Liver (tissue), 9 donors: ENCODE data around the gene NXPE3. TPM values are rescaled to one million over a fixed set of nuclear protein-coding genes. Genes with fewer than 3 reads are reported as not detected.

Experiments used
- DNase-seq: peaks from one replicate; pipeline ENCODE4 v3.0.0-alpha.2; 2017; ENCODE audit warnings: low spot score
- H3K27ac ChIP-seq, 2 donors: one replicate each; pipeline ENCODE4 v1.7.0; 2013; ENCODE audit warnings: inconsistent platforms in 2 of 2, low read length in 2 of 2, control low read depth in 1 of 2, low read depth in 1 of 2, mild to moderate bottlenecking in 1 of 2
- H3K27me3 ChIP-seq, 4 donors: one replicate each; pipeline versions ENCODE4 v1.6.1 to v1.7.0; 2013; ENCODE audit warnings: low read length in 3 of 4, inconsistent platforms in 1 of 4, mild to moderate bottlenecking in 1 of 4, moderate library complexity in 1 of 4; ENCODE audit not compliant: control insufficient read depth in 4 of 4, insufficient read depth in 4 of 4
- H3K36me3 ChIP-seq, 4 donors: one replicate each; pipeline versions ENCODE4 v1.6.1 to v1.7.0; 2013; ENCODE audit warnings: low read length in 3 of 4, mild to moderate bottlenecking in 3 of 4, low read depth in 1 of 4, moderate library complexity in 1 of 4; ENCODE audit not compliant: control insufficient read depth in 4 of 4, insufficient read depth in 3 of 4
- H3K4me1 ChIP-seq, 4 donors: one replicate each; pipeline versions ENCODE4 v1.6.1 to v1.7.0; 2013; ENCODE audit warnings: low read length in 3 of 4, mild to moderate bottlenecking in 3 of 4, moderate library complexity in 1 of 4; ENCODE audit not compliant: control insufficient read depth in 4 of 4, insufficient read depth in 4 of 4
- H3K4me3 ChIP-seq, 3 donors: one replicate each; pipeline versions ENCODE4 v1.6.1 to v1.7.0; 2013; ENCODE audit warnings: low read length in 3 of 3, control low read depth in 1 of 3, low read depth in 1 of 3, mild to moderate bottlenecking in 1 of 3
- H3K9ac ChIP-seq, 2 donors: one replicate each; pipeline ENCODE4 v1.7.0; 2013; ENCODE audit warnings: low read length in 2 of 2, mild to moderate bottlenecking in 2 of 2, moderate library complexity in 2 of 2, control low read depth in 1 of 2, low read depth in 1 of 2
- H3K9me3 ChIP-seq, 4 donors: one replicate each; pipeline versions ENCODE4 v1.6.1 to v1.7.0; 2013; ENCODE audit warnings: low read length in 3 of 4; ENCODE audit not compliant: control insufficient read depth in 4 of 4
- ATF3 ChIP-seq: IDR thresholded peaks from 2 replicates; pipeline ENCODE4 v1.6.1; 2016; ENCODE audit warnings: antibody characterized with exemption
- CTCF ChIP-seq: fragments of 150-350 bp; IDR thresholded peaks from 2 replicates; pipeline ENCODE4 v1.5.1; 2017; ENCODE audit warnings: improper control_type of control experiment, low read depth, low read length; ENCODE audit not compliant: missing input control
- EGR1 ChIP-seq, 2 donors: IDR thresholded peaks; 2 replicates each; pipeline ENCODE4 v1.6.1; 2016 to 2018; ENCODE audit warnings: antibody characterized with exemption in 2 of 2, low read depth in 2 of 2
- FOXA1 ChIP-seq: IDR thresholded peaks from 2 replicates; pipeline ENCODE4 v1.6.1; 2016; ENCODE audit warnings: antibody characterized with exemption
- FOXA2 ChIP-seq: IDR thresholded peaks from 2 replicates; pipeline ENCODE4 v1.6.1; 2016; ENCODE audit warnings: antibody characterized with exemption
- GABPA ChIP-seq, 2 donors: IDR thresholded peaks in 1 of 2; conservative IDR thresholded peaks in 1 of 2; 2 replicates each; pipeline ENCODE4 v1.6.1; 2016; ENCODE audit warnings: antibody characterized with exemption in 2 of 2, mild to moderate bottlenecking in 1 of 2, moderate library complexity in 1 of 2
- HNF4A ChIP-seq, 2 donors: conservative IDR thresholded peaks; 2 replicates each; pipeline ENCODE4 v1.6.1; 2016; ENCODE audit warnings: antibody characterized with exemption in 2 of 2, mild to moderate bottlenecking in 2 of 2
- HNF4G ChIP-seq: IDR thresholded peaks from 2 replicates; pipeline ENCODE4 v1.6.1; 2016; ENCODE audit warnings: antibody characterized with exemption
- JUND ChIP-seq, 2 donors: IDR thresholded peaks; 2 replicates each; pipeline ENCODE4 v1.6.1; 2016; ENCODE audit warnings: antibody characterized with exemption in 2 of 2
- MAX ChIP-seq: IDR thresholded peaks from 2 replicates; pipeline ENCODE4 v1.6.1; 2016; ENCODE audit warnings: antibody characterized with exemption
- NR2F2 ChIP-seq: IDR thresholded peaks from 2 replicates; pipeline ENCODE4 v1.6.1; 2016; ENCODE audit warnings: antibody characterized with exemption
- RAD21 ChIP-seq, 2 donors: IDR thresholded peaks; 2 replicates each; pipeline ENCODE4 v1.6.1; 2016; ENCODE audit warnings: antibody characterized with exemption in 2 of 2, mild to moderate bottlenecking in 2 of 2
- RXRA ChIP-seq, 2 donors: IDR thresholded peaks; 2 replicates each; pipeline ENCODE4 v1.6.1; 2017 to 2018; ENCODE audit warnings: antibody characterized with exemption in 2 of 2, mild to moderate bottlenecking in 1 of 2
- SP1 ChIP-seq: IDR thresholded peaks from 2 replicates; pipeline ENCODE4 v1.6.1; 2018; ENCODE audit warnings: antibody characterized with exemption, mild to moderate bottlenecking
- TAF1 ChIP-seq: conservative IDR thresholded peaks from 2 replicates; pipeline ENCODE4 v1.6.1; 2016; ENCODE audit warnings: antibody characterized with exemption, mild to moderate bottlenecking
- YY1 ChIP-seq: IDR thresholded peaks from 2 replicates; pipeline ENCODE4 v1.6.1; 2016; ENCODE audit warnings: antibody characterized with exemption, mild to moderate bottlenecking
- WGBS: extraction: QIAGEN DNeasy Blood & Tissue Kit; methylation state at CpG from one replicate; pipeline ENCODE4 v1.1.7; 2013; 5-methylcytosine and 5-hydroxymethylcytosine counted together
- polyA plus RNA-seq, 2 donors: library from polyadenylated mRNA; stranded (reverse) in 1 of 2; unstranded in 1 of 2; fragments of 200-250 nt in 1 of 2; fragments of >200 nt in 1 of 2; fragmentation: Nextera tagmentation in 1 of 2; extraction: Ambion mirVana in 1 of 2; gene quantifications; one replicate each; pipeline versions ENCODE4 v1.2.1 to v1.2.3, GENCODE V29; 2013 to 2015
- total RNA-seq, 2 donors: library from RNA; depleted of rRNA; stranded (reverse); fragments of >200 nt; gene quantifications; one replicate each; pipeline ENCODE4 v1.2.3, GENCODE V29; 2014
- TF ChIP-seq, protein P1 (sequence below): IDR thresholded peaks from 2 replicates; pipeline ENCODE4 v1.6.1; 2016; ENCODE audit warnings: antibody characterized with exemption
- TF ChIP-seq, protein P2 (sequence below): IDR thresholded peaks from 2 replicates; pipeline ENCODE4 v1.6.1; 2016; ENCODE audit warnings: antibody characterized with exemption, mild to moderate bottlenecking
- donor health status: healthy.
- donor health status: healthy.
- donor health status: healthy.
- donor health status: healthy.
- donor health status: healthy.

NXPE3 gene
- total and polyA plus RNA-seq, 4 donors = 1.1 to 2.7 (median 1.7) TPM

GRCh38 chr3:101835676-101836075, 56.7 kb downstream of the NXPE3 start:
- WGBS = 97% methylated on average over 2 of the region's 2 CpGs
- Histone ChIP-seq H3K36me3 (peaks cover 0 to 1% (median 0%) of the 10 kb centered on the region in 4 donors), H3K9me3 (no peaks in the 10 kb centered on the region), H3K27me3 (no peaks in the 10 kb centered on the region), H3K4me3 (no peak overlapping the region), H3K9ac (no peak overlapping the region), H3K27ac (no peak overlapping the region), H3K4me1 (peaks cover 4 to 20% (median 9%) of the 10 kb centered on the region in 4 donors)
- no peak for TF ChIP-seq HNF4A (conservative IDR thresholded peaks at IDR 0.05)
- no peak for DNase-seq

DNA sequence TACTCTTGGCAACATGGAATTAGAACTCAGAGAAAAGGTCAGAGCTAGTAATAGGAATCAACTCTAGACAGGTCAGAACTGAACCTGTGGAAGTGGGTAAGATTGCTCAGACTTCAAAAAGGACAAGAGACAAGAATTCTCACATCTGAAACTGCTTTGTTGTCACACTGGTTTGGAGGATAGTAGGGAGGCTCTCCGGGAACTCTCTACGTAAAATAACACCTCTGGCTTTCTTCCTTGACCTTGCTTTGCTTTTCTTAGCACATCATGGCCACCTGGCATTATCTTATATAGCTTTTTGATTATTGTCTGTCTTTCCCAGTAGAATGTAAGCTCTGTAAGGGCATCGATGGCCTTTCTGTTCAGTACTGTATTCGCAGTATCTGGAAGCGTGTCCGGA, 57.1 kb downstream of the NXPE3 start:
- Histone ChIP-seq H3K27ac (no peak overlapping the region), H3K9me3 (no peaks in the 10 kb centered on the region), H3K27me3 (no peaks in the 10 kb centered on the region), H3K36me3 (peaks cover 0 to 1% (median 0%) of the 10 kb centered on the region in 4 donors), H3K4me1 (peaks cover 4 to 20% (median 9%) of the 10 kb centered on the region in 4 donors), H3K9ac (no peak overlapping the region), H3K4me3 (no peak overlapping the region)
- DNase-seq = no peak
- TF ChIP-seq HNF4A (conservative IDR thresholded peaks at IDR 0.05) (no peak), EGR1 (IDR thresholded peaks at IDR 0.05; ENCODE audit: low read depth in 2 of 2) (no peak), SP1 (no peak), CTCF (no peak), FOXA1 (no peak), JUND (IDR thresholded peaks at IDR 0.05) (no peak), TAF1 (no peak), FOXA2 (no peak), RAD21 (IDR thresholded peaks at IDR 0.05) (no peak), YY1 (no peak), GABPA (IDR thresholded peaks at IDR 0.05 in 1 of 2, conservative IDR thresholded peaks at IDR 0.05 in 1 of 2) (no peak), MAX (no peak), NR2F2 (no peak), ATF3 (no peak), RXRA (IDR thresholded peaks at IDR 0.05) (no peak), HNF4G (no peak)
- TF ChIP-seq, protein P1, sequence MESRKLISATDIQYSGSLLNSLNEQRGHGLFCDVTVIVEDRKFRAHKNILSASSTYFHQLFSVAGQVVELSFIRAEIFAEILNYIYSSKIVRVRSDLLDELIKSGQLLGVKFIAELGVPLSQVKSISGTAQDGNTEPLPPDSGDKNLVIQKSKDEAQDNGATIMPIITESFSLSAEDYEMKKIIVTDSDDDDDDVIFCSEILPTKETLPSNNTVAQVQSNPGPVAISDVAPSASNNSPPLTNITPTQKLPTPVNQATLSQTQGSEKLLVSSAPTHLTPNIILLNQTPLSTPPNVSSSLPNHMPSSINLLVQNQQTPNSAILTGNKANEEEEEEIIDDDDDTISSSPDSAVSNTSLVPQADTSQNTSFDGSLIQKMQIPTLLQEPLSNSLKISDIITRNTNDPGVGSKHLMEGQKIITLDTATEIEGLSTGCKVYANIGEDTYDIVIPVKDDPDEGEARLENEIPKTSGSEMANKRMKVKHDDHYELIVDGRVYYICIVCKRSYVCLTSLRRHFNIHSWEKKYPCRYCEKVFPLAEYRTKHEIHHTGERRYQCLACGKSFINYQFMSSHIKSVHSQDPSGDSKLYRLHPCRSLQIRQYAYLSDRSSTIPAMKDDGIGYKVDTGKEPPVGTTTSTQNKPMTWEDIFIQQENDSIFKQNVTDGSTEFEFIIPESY = no peak
- TF ChIP-seq, protein P2, sequence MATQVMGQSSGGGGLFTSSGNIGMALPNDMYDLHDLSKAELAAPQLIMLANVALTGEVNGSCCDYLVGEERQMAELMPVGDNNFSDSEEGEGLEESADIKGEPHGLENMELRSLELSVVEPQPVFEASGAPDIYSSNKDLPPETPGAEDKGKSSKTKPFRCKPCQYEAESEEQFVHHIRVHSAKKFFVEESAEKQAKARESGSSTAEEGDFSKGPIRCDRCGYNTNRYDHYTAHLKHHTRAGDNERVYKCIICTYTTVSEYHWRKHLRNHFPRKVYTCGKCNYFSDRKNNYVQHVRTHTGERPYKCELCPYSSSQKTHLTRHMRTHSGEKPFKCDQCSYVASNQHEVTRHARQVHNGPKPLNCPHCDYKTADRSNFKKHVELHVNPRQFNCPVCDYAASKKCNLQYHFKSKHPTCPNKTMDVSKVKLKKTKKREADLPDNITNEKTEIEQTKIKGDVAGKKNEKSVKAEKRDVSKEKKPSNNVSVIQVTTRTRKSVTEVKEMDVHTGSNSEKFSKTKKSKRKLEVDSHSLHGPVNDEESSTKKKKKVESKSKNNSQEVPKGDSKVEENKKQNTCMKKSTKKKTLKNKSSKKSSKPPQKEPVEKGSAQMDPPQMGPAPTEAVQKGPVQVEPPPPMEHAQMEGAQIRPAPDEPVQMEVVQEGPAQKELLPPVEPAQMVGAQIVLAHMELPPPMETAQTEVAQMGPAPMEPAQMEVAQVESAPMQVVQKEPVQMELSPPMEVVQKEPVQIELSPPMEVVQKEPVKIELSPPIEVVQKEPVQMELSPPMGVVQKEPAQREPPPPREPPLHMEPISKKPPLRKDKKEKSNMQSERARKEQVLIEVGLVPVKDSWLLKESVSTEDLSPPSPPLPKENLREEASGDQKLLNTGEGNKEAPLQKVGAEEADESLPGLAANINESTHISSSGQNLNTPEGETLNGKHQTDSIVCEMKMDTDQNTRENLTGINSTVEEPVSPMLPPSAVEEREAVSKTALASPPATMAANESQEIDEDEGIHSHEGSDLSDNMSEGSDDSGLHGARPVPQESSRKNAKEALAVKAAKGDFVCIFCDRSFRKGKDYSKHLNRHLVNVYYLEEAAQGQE = no peak
- 96% methylated on average over 6 of the region's 6 CpGs for WGBS
